ENCODE measurements around the gene TRIM13. TPM values are rescaled to one million over a fixed set of nuclear protein-coding genes. Genes with fewer than 3 reads are reported as not detected.
"Not testable (repeated sequence)": the region's sequence is repeated elsewhere in the genome, so short reads cannot be mapped to it uniquely, and the experiment has no call there.

Gene TRIM13
- total RNA-seq = 18.0 and 18.9 TPM in 2 replicates

GRCh38 chr13:49996951-49997895 is at the start of gene TRIM13:
Gene TRIM13, plus strand, starts transcription at chr13:49997042. Its CDS starts 14,899 bp downstream, at chr13:50011941.
- peak within 1 kb of the TSS; percentile 95 for H3K27ac Mint-ChIP-seq
- peaks cover 41% of the 10 kb centered on the region for H3K36me3 Mint-ChIP-seq (ENCODE audit: low read depth)
- intact Hi-C loops (cut with micrococcal nuclease) = loop anchor here (1.0 to 5.0 kb wide), 10 partner anchors 61 to 914 kb away; partner anchors contain the start of genes EBPL, KPNA3 and SPRYD7
- peak within 1 kb of the TSS; percentile 88 for H3K4me3 Mint-ChIP-seq
- H3K9me3 Mint-ChIP-seq = no peaks in the 10 kb centered on the region
- no peaks in the 10 kb centered on the region for H3K27me3 Mint-ChIP-seq
- peaks cover 36% of the 10 kb centered on the region for H3K4me1 Mint-ChIP-seq
- DNase-seq = peak; percentile 95

GRCh38 chr13:49948777-49949270 is 48.0 kb upstream of the TRIM13 start:
- DNase-seq; intact Hi-C loops (cut with micrococcal nuclease): not testable (repeated sequence)

GRCh38 chr13:49951754-49952535 is 44.9 kb upstream of the TRIM13 start:
- Mint-ChIP-seq H3K4me3 (no peak overlapping the region), H3K27me3 (peaks cover 8% of the 10 kb centered on the region), H3K36me3 (ENCODE audit: low read depth) (peaks cover 2% of the 10 kb centered on the region), H3K4me1 (no peaks in the 10 kb centered on the region), H3K27ac (no peak overlapping the region), H3K9me3 (no peaks in the 10 kb centered on the region)
- intact Hi-C loops (cut with micrococcal nuclease) = no loop called here
- no peak for DNase-seq

More at GRCh38 chr13:49948777-49949270, 48.0 kb upstream of the TRIM13 start:
- not testable (repeated sequence) for H3K9me3 Mint-ChIP-seq; H3K4me3 Mint-ChIP-seq; H3K36me3 Mint-ChIP-seq (ENCODE audit: low read depth); H3K4me1 Mint-ChIP-seq; H3K27ac Mint-ChIP-seq
- H3K27me3 Mint-ChIP-seq = peaks cover 10% of the 10 kb centered on the region

GRCh38 chr13:49953560-49953959 is 43.3 kb upstream of the TRIM13 start:
- Mint-ChIP-seq H3K27ac (no peak overlapping the region), H3K4me3 (no peak overlapping the region), H3K27me3 (peaks cover 8% of the 10 kb centered on the region), H3K36me3 (ENCODE audit: low read depth) (peaks cover 2% of the 10 kb centered on the region), H3K9me3 (no peaks in the 10 kb centered on the region), H3K4me1 (no peaks in the 10 kb centered on the region)
- intact Hi-C loops (cut with micrococcal nuclease) = no loop called here
- no peak for DNase-seq

- Mint-ChIP-seq H3K4me3 (no peak overlapping the region), H3K36me3 (ENCODE audit: low read depth) (peaks cover 7% of the 10 kb centered on the region), H3K4me1 (no peaks in the 10 kb centered on the region), H3K27ac (no peak overlapping the region), H3K27me3 (no peaks in the 10 kb centered on the region), H3K9me3 (no peaks in the 10 kb centered on the region)
- intact Hi-C loops (cut with micrococcal nuclease) = no loop called here
- no peak for DNase-seq
Measured at GRCh38 chr13:49954674-49955455, 42.0 kb upstream of the TRIM13 start.

- intact Hi-C loops (cut with micrococcal nuclease) = no loop called here
- Mint-ChIP-seq H3K4me1 (no peaks in the 10 kb centered on the region), H3K27me3 (no peaks in the 10 kb centered on the region), H3K9me3 (no peaks in the 10 kb centered on the region), H3K27ac (no peak overlapping the region), H3K36me3 (ENCODE audit: low read depth) (peaks cover 14% of the 10 kb centered on the region), H3K4me3 (no peak overlapping the region)
- DNase-seq = no peak
Measured at GRCh38 chr13:49956131-49956530, 40.7 kb upstream of the TRIM13 start.

GRCh38 chr13:49958321-49958720 is 38.5 kb upstream of the TRIM13 start:
- DNase-seq = no peak
- H3K4me1 Mint-ChIP-seq = no peaks in the 10 kb centered on the region
- no peak overlapping the region for H3K27ac Mint-ChIP-seq
- no peak overlapping the region for H3K4me3 Mint-ChIP-seq
- peaks cover 20% of the 10 kb centered on the region for H3K36me3 Mint-ChIP-seq (ENCODE audit: low read depth)
- H3K27me3 Mint-ChIP-seq = no peaks in the 10 kb centered on the region
- intact Hi-C loops (cut with micrococcal nuclease) = no loop called here
- peaks cover 6% of the 10 kb centered on the region for H3K9me3 Mint-ChIP-seq

- no peaks in the 10 kb centered on the region for H3K4me1 Mint-ChIP-seq
Measured at GRCh38 chr13:49967456-49967855, 29.4 kb upstream of the TRIM13 start.

GRCh38 chr13:49972709-49973108 is 24.1 kb upstream of the TRIM13 start:
- peaks cover 13% of the 10 kb centered on the region for H3K36me3 Mint-ChIP-seq (ENCODE audit: low read depth)
- H3K9me3 Mint-ChIP-seq = no peaks in the 10 kb centered on the region
- no peak overlapping the region for H3K4me3 Mint-ChIP-seq
- DNase-seq = no peak
- peaks cover 4% of the 10 kb centered on the region for H3K4me1 Mint-ChIP-seq
- no peak overlapping the region for H3K27ac Mint-ChIP-seq
- intact Hi-C loops (cut with micrococcal nuclease) = no loop called here
- no peaks in the 10 kb centered on the region for H3K27me3 Mint-ChIP-seq

More at GRCh38 chr13:49967456-49967855, 29.4 kb upstream of the TRIM13 start:
- Mint-ChIP-seq H3K27ac (no peak overlapping the region), H3K36me3 (ENCODE audit: low read depth) (peaks cover 38% of the 10 kb centered on the region), H3K4me3 (no peak overlapping the region), H3K27me3 (no peaks in the 10 kb centered on the region), H3K9me3 (peaks cover 24% of the 10 kb centered on the region)
- DNase-seq = no peak
- intact Hi-C loops (cut with micrococcal nuclease) = no loop called here

GRCh38 chr13:49975826-49976225 is 21.0 kb upstream of the TRIM13 start:
- H3K4me3 Mint-ChIP-seq = no peak overlapping the region
- peaks cover 6% of the 10 kb centered on the region for H3K4me1 Mint-ChIP-seq
- H3K36me3 Mint-ChIP-seq (ENCODE audit: low read depth) = peaks cover 6% of the 10 kb centered on the region
- H3K27ac Mint-ChIP-seq = no peak overlapping the region
- no peak for DNase-seq
- no peaks in the 10 kb centered on the region for H3K27me3 Mint-ChIP-seq
- intact Hi-C loops (cut with micrococcal nuclease) = loop anchor here (1.0 to 2.0 kb wide), 4 partner anchors 557 to 1094 kb away; no protein-coding TSS in a partner anchor
- H3K9me3 Mint-ChIP-seq = no peaks in the 10 kb centered on the region

GRCh38 chr13:49976314-49977258 is 20.3 kb upstream of the TRIM13 start:
- Mint-ChIP-seq H3K27ac (no peak overlapping the region), H3K9me3 (no peaks in the 10 kb centered on the region), H3K4me1 (peaks cover 6% of the 10 kb centered on the region), H3K4me3 (no peak overlapping the region), H3K36me3 (ENCODE audit: low read depth) (peaks cover 6% of the 10 kb centered on the region), H3K27me3 (no peaks in the 10 kb centered on the region)
- DNase-seq = peak; percentile 91
- intact Hi-C loops (cut with micrococcal nuclease) = loop anchor here (1.0 to 2.0 kb wide), 4 partner anchors 556 to 1094 kb away; no protein-coding TSS in a partner anchor

- Mint-ChIP-seq H3K27ac (no peak overlapping the region), H3K4me1 (peaks cover 6% of the 10 kb centered on the region), H3K36me3 (ENCODE audit: low read depth) (peaks cover 15% of the 10 kb centered on the region), H3K4me3 (no peak overlapping the region), H3K27me3 (no peaks in the 10 kb centered on the region), H3K9me3 (no peaks in the 10 kb centered on the region)
- no peak for DNase-seq
- intact Hi-C loops (cut with micrococcal nuclease) = loop anchor here (2.0 kb wide), 2 partner anchors 555 to 935 kb away; no protein-coding TSS in a partner anchor
Measured at GRCh38 chr13:49977992-49978391, 18.9 kb upstream of the TRIM13 start.
